GM21723 (cell line): Measurements from ENCODE around the gene LINGO1.

Experiments used
- ATAC-seq: cut with Tn5 transposase; IDR thresholded peaks from one replicate; pipeline ENCODE4 v1.9.1; 2021; ENCODE audit warnings: mild to moderate bottlenecking, moderate library complexity; ENCODE audit not compliant: unreplicated experiment

Gene LINGO1

GRCh38 chr15:77657634-77658238 is 25.0 kb upstream of the LINGO1 start:
- ATAC-seq: no peak

- ATAC-seq: no peak
Measured at GRCh38 chr15:77656294-77656693, 23.6 kb upstream of the LINGO1 start.

- no peak for ATAC-seq
Measured at GRCh38 chr15:77654975-77655374, 22.3 kb upstream of the LINGO1 start.

GRCh38 chr15:77653832-77654480 is 21.2 kb upstream of the LINGO1 start:
- no peak for ATAC-seq

- ATAC-seq: no peak
Measured at GRCh38 chr15:77650265-77650664, 17.6 kb upstream of the LINGO1 start.

GRCh38 chr15:77649610-77650009 is 16.9 kb upstream of the LINGO1 start:
- no peak for ATAC-seq

- ATAC-seq: no peak
Measured at GRCh38 chr15:77649017-77649416, 16.3 kb upstream of the LINGO1 start.

GRCh38 chr15:77647961-77648360 is 15.2 kb upstream of the LINGO1 start:
- no peak for ATAC-seq

GRCh38 chr15:77646104-77646694 is 13.5 kb upstream of the LINGO1 start:
- no peak for ATAC-seq

- ATAC-seq: no peak
Measured at GRCh38 chr15:77645602-77646001, 12.9 kb upstream of the LINGO1 start.

GRCh38 chr15:77644543-77645247 is 12.0 kb upstream of the LINGO1 start:
- no peak for ATAC-seq

- ATAC-seq: no peak
Measured at GRCh38 chr15:77643764-77644163, 11.1 kb upstream of the LINGO1 start.

- ATAC-seq: no peak
Measured at GRCh38 chr15:77642793-77643430, 10.2 kb upstream of the LINGO1 start.

- ATAC-seq: no peak
Measured at GRCh38 chr15:77641999-77642398, 9.3 kb upstream of the LINGO1 start.

- ATAC-seq: no peak
Measured at GRCh38 chr15:77640615-77641014, 7.9 kb upstream of the LINGO1 start.

- no peak for ATAC-seq
Measured at GRCh38 chr15:77639431-77639830, 6.7 kb upstream of the LINGO1 start.

- no peak for ATAC-seq
Measured at GRCh38 chr15:77637851-77638692, 5.4 kb upstream of the LINGO1 start.

GRCh38 chr15:77636209-77636608 is 3.5 kb upstream of the LINGO1 start:
- no peak for ATAC-seq

- no peak for ATAC-seq
Measured at GRCh38 chr15:77634266-77634962, 1.7 kb upstream of the LINGO1 start.

GRCh38 chr15:77633913-77634265 is 1.2 kb upstream of the LINGO1 start:
- no peak for ATAC-seq
